GM06990 (cell line): ENCODE measurements around the gene VIPR1.
A peak's percentile ranks its signal among the peaks of the same experiment; 100 is the strongest.

Source experiments
- DNase-seq: peaks from one replicate; pipeline ENCODE4 v3.0.0-alpha.2; 2011; ENCODE audit not compliant: insufficient read length; ENCODE audit errors: extremely low read depth
- H3K27me3 ChIP-seq: replicated peaks from 2 replicates; pipeline ENCODE4 v1.6.0; 2011; ENCODE audit warnings: low read length; ENCODE audit not compliant: control insufficient read depth, insufficient read depth
- H3K36me3 ChIP-seq: 2 replicates; pipeline ENCODE4 v1.5.1; 2011; ENCODE audit warnings: low read length; ENCODE audit not compliant: control insufficient read depth, insufficient read depth
- H3K4me3 ChIP-seq: replicated peaks from 2 replicates; pipeline ENCODE4 v1.5.1; 2011; ENCODE audit warnings: low read depth, mild to moderate bottlenecking, control low read depth, low read length
- CTCF ChIP-seq: IDR thresholded peaks from 2 replicates; pipeline ENCODE4 v1.5.1; 2011; ENCODE audit warnings: low read length, control low read depth, mild to moderate bottlenecking, inconsistent platforms; ENCODE audit not compliant: insufficient read depth, poor library complexity, severe bottlenecking

Gene VIPR1

DNA sequence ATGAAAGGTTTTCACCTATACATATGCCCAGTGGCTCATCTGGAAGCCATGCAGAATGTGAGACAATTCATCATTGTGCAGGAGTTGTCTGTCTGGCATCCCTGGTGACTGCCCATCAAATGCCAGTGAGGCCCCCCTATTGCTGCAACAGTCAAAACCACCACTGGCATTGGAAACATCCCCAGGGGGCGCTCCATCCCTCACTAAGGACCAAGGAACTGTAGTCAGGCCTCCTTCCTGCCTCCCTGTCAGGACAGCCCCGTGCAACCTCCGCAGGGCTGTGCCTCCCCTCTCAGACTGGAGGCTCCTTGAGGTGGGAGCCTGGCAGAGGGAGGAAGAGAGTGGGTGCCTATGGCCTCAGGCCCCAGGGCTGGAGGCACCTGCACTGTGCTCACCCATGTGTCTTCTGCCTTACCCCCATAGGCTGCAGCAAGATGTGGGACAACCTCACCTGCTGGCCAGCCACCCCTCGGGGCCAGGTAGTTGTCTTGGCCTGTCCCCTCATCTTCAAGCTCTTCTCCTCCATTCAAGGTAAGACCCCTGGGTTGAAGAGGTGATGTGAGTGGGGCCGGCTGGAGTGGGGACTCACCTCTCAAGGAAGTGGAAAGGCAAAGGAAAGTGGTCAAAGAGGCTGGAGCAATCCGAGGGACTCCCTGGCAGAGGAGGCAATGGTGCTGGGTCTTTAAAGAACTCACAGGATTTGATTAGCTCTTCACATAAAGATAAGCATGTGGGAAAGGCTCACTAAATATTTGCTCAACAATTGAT is 16.5 kb downstream of the VIPR1 start:
- H3K36me3 ChIP-seq, result no peaks in the 10 kb centered on the region
- no peak overlapping the region for H3K4me3 ChIP-seq
- DNase-seq, result no peak
- H3K27me3 ChIP-seq, result no peaks in the 10 kb centered on the region
- TF ChIP-seq CTCF, result peak; percentile 56

DNA sequence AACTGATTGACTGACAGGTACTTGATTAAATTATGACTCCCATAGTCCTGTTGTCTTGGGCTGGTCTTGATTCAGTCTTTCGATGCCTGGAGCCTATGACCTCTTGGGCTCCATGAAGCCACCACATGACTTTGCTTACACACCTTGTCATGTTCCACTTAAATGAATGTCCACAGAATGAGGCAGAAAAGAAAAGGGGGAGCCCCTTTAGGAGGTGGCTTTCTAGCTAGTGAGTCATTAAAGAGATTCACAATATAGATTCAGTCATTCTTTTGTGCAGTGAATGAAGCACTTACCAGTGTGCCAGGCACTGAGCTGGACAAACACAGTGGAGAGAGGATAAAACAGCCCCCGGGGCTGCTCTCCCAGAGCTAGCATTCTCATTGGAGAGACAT is 17.1 kb downstream of the VIPR1 start:
- no peak for TF ChIP-seq CTCF

DNA sequence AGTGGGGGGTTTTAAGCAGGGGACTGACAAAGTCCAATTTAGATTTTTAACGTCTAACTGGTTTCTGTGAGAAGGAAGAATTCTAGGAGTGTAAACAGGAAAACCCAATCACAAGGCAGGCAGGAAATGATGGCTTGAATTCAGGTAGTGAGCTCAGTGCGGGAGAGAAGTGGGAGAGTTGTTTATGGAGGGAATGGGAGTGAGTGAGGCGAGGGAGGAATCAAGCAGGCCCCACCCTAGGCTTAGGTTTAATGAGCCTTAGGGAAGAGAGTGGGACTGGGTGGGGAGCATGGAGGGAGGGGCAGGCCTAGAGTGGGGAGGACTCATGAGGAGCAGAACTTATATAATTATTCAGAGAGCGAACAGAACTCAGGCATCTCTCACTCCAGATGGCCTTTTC is 17.9 kb downstream of the VIPR1 start:
- Histone ChIP-seq H3K4me3 (no peak overlapping the region), H3K27me3 (no peaks in the 10 kb centered on the region), H3K36me3 (no peaks in the 10 kb centered on the region)
- no peak for TF ChIP-seq CTCF
- DNase-seq, result no peak

More for the DNA sequence above, 17.1 kb downstream of the VIPR1 start:
- Histone ChIP-seq H3K36me3 (no peaks in the 10 kb centered on the region), H3K4me3 (no peak overlapping the region), H3K27me3 (no peaks in the 10 kb centered on the region)
- DNase-seq, result no peak

- Histone ChIP-seq H3K36me3 (no peaks in the 10 kb centered on the region), H3K4me3 (no peak overlapping the region), H3K27me3 (no peaks in the 10 kb centered on the region)
- DNase-seq, result no peak
- no peak for TF ChIP-seq CTCF
Observed at GRCh38 chr3:42520906-42521305, 18.5 kb downstream of the VIPR1 start.

- no peaks in the 10 kb centered on the region for H3K27me3 ChIP-seq
- H3K4me3 ChIP-seq, result no peak overlapping the region
- no peak for DNase-seq
- H3K36me3 ChIP-seq, result no peaks in the 10 kb centered on the region
- TF ChIP-seq CTCF, result no peak
Observed at GRCh38 chr3:42524751-42525150, 22.3 kb downstream of the VIPR1 start.

GRCh38 chr3:42525212-42525611 is 22.8 kb downstream of the VIPR1 start:
- TF ChIP-seq CTCF, result no peak
- Histone ChIP-seq H3K27me3 (no peaks in the 10 kb centered on the region), H3K4me3 (no peak overlapping the region), H3K36me3 (no peaks in the 10 kb centered on the region)
- no peak for DNase-seq
